GM21576 (cell line): ENCODE data around the gene MYO1H.
"Not testable (repeated sequence)": the region's sequence is repeated elsewhere in the genome, so short reads cannot be mapped to it uniquely, and the experiment has no call there.

ENCODE experiments used
- ATAC-seq: cut with Tn5 transposase; IDR thresholded peaks from one replicate; pipeline ENCODE4 v1.9.1; 2021; ENCODE audit warnings: mild to moderate bottlenecking, moderate library complexity; ENCODE audit not compliant: unreplicated experiment

Gene MYO1H

DNA sequence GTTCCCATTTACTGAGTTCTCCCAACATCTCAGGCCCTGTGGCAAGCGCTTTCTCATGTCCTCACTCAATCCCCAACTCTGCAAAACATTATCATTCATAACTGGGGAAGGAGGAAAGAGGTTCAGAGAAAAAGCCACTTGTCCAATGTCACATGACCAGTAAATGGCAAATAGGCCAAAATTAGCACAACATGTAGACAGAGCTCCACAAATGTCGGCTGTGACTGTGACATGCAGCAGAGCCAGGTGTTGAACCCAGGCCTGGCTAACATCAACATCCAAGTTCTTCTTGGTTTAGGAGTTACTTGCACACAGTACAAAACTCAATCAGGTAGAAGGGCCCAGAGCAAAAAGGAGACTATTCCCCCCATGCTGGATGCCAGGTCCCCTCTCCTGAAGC lies 118.6 kb downstream of the MYO1H start:
- ATAC-seq: no peak

DNA sequence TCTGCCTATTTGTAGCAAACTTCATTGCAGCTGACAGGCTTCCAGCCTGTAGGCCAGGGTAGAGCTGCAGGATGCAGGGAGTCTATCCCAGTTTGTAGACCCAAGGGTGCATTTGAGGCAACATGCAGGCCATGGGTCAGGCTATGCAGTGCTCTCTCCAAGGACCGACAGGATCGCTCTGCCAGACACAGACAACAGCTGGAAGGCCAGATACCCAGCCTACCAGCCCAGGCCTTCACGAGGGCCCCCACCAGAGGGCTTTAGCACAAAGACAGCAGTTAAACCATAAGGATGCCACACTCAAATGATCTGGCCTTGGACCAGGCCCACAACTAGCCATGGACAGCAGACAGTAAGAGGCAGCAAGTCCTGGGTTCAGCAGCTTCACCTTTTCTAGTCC lies 119.1 kb downstream of the MYO1H start:
- ATAC-seq: no peak

DNA sequence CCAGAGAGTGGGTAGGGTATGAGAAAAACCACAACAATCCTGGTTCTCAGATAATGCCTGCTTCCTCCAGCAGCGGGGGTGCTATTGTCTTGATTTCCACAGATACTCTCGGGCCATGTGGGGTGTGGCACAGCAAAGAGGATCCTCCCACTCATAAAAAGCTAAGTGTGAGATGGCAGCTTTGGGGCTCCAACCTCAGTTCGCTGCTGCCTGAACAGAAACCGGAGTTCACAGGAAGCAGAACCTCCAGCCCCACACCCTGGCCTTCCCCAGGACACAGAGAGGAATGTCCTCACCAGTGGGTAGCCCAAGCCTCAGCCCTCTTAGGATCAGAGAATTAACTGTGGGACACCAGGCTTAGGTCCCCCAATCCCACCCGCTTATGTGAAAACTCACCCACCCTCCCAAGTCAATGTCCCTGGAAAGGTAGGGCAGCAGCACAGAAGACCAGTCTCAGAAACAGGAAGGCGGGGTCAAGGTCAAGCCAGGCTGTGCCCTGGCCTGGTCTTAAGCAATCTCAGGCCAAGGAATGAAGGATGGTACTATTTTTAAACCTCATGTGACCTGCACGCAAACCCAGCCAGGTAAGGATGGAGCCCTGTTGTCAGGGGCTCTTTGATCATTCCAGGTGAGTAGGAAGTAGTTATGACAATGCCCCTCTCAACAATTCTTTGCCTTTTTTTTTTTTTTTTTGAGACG lies 120.4 kb downstream of the MYO1H start:
- no peak for ATAC-seq

- ATAC-seq: no peak
These were observed 121.8 kb downstream of the MYO1H start for GRCh38 chr12:109469517-109469916.

GRCh38 chr12:109473006-109473405 lies 125.3 kb downstream of the MYO1H start:
- ATAC-seq: no peak

GRCh38 chr12:109473526-109474270 lies 126.0 kb downstream of the MYO1H start:
- ATAC-seq: not testable (repeated sequence)

- no peak for ATAC-seq
These were observed 127.4 kb downstream of the MYO1H start for GRCh38 chr12:109475121-109475520.

GRCh38 chr12:109475993-109476806 lies 128.5 kb downstream of the MYO1H start:
- ATAC-seq: no peak

GRCh38 chr12:109476807-109477184 lies 129.1 kb downstream of the MYO1H start:
- ATAC-seq: no peak

DNA sequence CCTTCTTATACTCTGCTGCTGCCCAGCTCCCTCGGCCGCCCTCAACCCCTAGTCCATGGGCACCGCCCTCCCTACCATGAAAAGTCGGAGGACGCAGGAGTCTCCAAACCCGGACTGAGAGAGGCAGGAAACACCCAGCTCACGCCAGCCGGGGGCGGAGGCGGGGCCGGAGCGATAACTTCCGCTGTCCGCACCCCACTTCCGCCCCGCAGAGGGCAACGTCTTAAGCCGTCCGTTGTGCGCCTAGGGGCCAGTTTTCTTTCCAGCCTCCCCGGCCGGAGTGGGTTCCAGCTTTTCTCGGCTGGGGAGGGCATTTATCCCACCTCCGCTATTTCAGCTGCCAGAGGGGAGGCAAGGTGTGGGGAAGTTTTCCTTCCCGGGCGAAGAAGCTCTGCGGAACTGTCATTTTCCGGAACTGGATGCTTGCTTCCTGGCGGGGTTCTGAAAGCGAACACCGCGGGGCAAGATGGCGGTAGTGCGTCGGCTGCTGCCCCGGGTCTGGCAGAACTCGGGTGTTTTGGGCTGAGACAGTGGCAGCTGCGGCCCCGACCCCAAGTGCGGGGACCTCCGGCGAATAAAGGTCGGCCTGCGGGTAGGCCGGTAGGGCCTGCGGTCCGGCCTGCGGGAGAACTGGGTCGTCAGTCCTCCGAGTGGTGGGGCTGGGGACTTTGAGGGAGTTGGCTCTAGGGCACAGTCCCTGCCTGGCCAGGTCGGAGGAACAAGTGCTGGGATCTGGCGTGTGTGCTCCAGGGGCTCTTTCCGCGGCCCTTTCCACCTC lies 129.7 kb downstream of the MYO1H start, which contains the start of the genes KCTD10 and UBE3B:
Gene KCTD10 (minus strand): TSS at position 116 of the 778 bp plus-strand sequence. CDS start 38 bp downstream, at position 78.
Gene UBE3B (plus strand): TSS at position 450 of the 778 bp plus-strand sequence. CDS start 5,918 bp downstream, outside the sequence.
- ATAC-seq: peak; percentile 90

DNA sequence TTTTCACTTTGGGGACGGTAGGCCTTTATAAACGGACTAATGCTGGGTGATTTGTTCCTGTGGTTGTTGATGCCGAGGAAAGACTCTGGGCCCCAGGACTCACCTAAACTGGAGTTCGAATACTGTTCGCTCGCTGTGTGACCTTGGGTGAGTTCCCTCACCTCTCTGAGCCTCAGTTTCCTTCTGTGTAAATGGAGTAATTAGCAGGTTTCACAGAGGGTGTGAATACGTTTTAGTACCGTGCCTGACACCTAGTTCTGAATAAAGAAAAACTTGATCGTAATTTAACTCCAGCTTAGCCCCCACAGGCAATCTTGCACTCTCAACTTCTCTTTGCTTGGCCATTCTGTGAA lies 130.2 kb downstream of the MYO1H start:
- no peak for ATAC-seq

GRCh38 chr12:109479761-109480160 lies 132.1 kb downstream of the MYO1H start:
- no peak for ATAC-seq

- no peak for ATAC-seq
These were observed 132.7 kb downstream of the MYO1H start for GRCh38 chr12:109480356-109480755.

- ATAC-seq: no peak
These were observed 134.2 kb downstream of the MYO1H start for GRCh38 chr12:109481863-109482262.

DNA sequence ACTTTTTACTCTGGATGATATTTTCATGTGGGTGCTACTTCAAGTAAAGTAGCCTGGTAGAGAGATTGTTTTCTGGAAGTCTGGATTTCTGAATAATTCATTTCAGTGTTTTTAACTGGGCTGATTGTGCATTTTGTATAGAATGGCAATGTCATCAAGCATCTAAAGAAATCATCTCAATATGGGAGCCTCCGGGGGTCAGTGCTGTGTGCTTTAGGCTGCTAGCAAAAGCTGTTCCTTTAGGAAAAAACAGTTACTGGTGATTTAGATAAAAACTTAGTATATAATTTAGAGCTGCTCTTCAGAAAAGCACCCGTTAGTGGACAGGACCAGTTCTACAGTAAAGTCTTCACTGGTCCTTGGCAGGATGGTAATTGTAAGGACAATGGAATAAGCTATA lies 134.8 kb downstream of the MYO1H start:
- ATAC-seq: no peak

DNA sequence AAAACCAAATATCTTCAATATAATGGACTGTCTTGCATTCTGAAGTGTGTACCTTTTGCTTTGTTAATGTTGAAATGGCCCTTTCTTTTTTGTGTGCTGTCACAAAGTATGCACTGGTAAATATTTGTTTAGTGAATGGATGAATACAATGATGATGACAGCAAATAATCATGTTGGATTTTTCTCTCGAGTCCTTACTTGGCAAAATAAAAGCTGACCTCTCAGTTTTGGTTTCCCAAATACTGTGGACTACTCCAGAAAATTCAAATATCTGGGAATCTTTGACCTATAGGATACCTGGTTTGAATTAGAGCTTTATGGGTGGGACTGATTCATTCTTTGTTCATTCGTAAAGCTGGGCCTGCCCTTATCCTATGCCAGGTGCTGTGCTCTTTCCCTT lies 135.2 kb downstream of the MYO1H start:
- no peak for ATAC-seq

DNA sequence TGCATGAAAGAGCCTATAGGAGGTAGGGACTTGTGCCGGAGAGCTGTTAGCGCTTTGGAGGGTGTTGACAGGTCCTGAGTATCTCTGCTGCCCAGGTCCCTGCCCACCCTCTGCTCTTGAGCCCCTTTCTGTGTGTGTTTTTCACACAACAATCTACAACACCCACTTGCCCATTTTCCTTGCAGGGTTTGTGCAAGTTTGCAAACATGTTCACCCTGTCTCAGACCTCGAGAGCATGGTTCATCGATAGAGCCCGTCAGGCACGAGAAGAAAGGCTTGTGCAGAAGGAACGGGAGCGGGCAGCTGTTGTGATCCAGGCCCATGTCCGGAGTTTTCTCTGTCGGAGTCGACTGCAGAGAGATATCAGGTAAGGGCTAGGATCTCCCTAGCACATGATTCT lies 135.6 kb downstream of the MYO1H start:
- ATAC-seq: no peak

GRCh38 chr12:109485201-109485600 lies 137.5 kb downstream of the MYO1H start:
- no peak for ATAC-seq

- no peak for ATAC-seq
These were observed 139.7 kb downstream of the MYO1H start for GRCh38 chr12:109487181-109488050.
